T-helper 2 cell treated with Interferon-gamma antibody and Interleukin-4, amounts not matched to agents 5 μg/mL and 100 μg/mL, for 36 hours (primary cell): Measurements from ENCODE around the gene EML5.

Experiments used
- DNase-seq: peaks from one replicate; pipeline ENCODE4 v3.0.0; 2021; ENCODE audit warnings: low spot score
- H3K27ac Mint-ChIP-seq: one replicate; pipeline ENCODE4 v1.8.0; 2021; ENCODE audit warnings: mild to moderate bottlenecking, mixed read lengths
- H3K27me3 Mint-ChIP-seq: one replicate; pipeline ENCODE4 v1.8.0; 2021; ENCODE audit warnings: low read depth, mixed read lengths
- H3K36me3 Mint-ChIP-seq: one replicate; pipeline ENCODE4 v1.8.0; 2021; ENCODE audit warnings: low read depth, mixed read lengths
- H3K4me1 Mint-ChIP-seq: one replicate; pipeline ENCODE4 v1.8.0; 2021; ENCODE audit warnings: low read depth, mixed read lengths
- H3K4me3 Mint-ChIP-seq: one replicate; pipeline ENCODE4 v1.8.0; 2022; ENCODE audit warnings: mild to moderate bottlenecking, moderate library complexity, mixed read lengths
- H3K9me3 Mint-ChIP-seq: one replicate; pipeline ENCODE4 v1.8.0; 2021; ENCODE audit warnings: mixed read lengths

EML5 gene

DNA sequence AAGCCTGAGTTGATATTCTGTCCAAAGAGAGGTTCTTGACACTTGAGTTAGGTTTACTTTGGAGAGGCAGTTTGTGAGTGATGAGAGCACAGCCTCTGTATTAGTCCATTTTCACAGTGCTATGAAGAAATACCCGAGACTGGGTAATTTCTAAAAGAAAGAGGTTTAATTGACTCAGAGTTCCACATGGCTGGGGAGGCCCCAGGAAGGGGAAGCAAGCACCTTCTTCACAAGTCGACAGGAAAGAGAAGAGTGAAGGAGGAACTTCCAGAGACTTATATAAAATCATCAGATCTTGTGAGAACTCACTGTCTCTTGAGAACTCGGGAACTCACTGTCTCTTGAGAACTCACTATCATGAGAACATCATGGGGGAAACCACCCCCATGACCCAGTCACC is 224.6 kb downstream of the EML5 start:
- no peak overlapping the region for H3K27ac Mint-ChIP-seq
- no peak for DNase-seq
- H3K27me3 Mint-ChIP-seq = no peaks in the 10 kb centered on the region
- peaks cover 14% of the 10 kb centered on the region for H3K4me1 Mint-ChIP-seq
- H3K36me3 Mint-ChIP-seq = peaks cover 58% of the 10 kb centered on the region
- peaks cover 6% of the 10 kb centered on the region for H3K9me3 Mint-ChIP-seq
- H3K4me3 Mint-ChIP-seq = no peak overlapping the region

DNA sequence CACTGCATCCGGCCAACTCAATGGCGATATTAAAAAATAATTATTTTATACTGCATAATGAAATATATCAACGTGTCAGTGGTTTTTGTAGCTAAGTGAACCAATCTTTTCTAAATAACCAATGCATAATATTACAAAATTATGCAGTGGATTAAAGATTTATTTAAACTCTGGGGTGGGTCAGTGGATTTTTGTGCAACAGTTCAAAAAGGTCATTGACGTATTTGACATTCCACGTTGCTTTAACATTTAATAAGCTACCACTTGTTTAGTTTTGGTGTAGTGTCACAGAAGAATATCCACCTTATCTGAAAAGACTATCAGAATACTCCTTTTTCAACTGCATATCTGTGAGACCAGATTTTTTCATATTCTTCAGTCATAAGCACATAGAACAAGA is 227.3 kb downstream of the EML5 start:
- no peak for DNase-seq
- Mint-ChIP-seq H3K27ac (no peak overlapping the region), H3K36me3 (peaks cover 46% of the 10 kb centered on the region), H3K4me1 (peaks cover 21% of the 10 kb centered on the region), H3K4me3 (no peak overlapping the region), H3K27me3 (peaks cover 7% of the 10 kb centered on the region), H3K9me3 (peaks cover 6% of the 10 kb centered on the region)

DNA sequence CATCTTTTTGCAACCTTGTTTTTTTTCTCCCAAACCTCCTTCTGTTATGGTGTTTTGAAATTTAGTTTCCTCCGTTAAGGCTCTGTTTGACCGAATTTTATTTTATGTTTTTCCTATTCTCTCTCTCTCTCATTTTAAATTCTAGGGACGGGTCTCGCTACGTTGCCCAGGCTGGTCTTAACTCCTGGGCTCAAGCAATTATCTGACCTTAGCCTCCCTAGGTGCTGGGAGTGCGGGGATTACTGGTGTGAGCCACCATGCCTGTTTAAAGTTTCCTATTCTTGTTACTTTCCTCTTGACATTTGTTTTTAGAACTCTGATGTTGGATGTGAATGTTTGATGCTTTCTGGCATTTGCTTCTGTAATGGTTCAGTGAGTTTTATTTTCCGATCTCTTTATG is 228.9 kb downstream of the EML5 start:
- peaks cover 30% of the 10 kb centered on the region for H3K36me3 Mint-ChIP-seq
- H3K4me1 Mint-ChIP-seq = peaks cover 22% of the 10 kb centered on the region
- H3K9me3 Mint-ChIP-seq = peaks cover 6% of the 10 kb centered on the region
- peak overlapping the region; percentile 85 for H3K27ac Mint-ChIP-seq
- H3K27me3 Mint-ChIP-seq = peaks cover 7% of the 10 kb centered on the region
- peak overlapping the region; percentile 90 for H3K4me3 Mint-ChIP-seq
- DNase-seq = no peak

DNA sequence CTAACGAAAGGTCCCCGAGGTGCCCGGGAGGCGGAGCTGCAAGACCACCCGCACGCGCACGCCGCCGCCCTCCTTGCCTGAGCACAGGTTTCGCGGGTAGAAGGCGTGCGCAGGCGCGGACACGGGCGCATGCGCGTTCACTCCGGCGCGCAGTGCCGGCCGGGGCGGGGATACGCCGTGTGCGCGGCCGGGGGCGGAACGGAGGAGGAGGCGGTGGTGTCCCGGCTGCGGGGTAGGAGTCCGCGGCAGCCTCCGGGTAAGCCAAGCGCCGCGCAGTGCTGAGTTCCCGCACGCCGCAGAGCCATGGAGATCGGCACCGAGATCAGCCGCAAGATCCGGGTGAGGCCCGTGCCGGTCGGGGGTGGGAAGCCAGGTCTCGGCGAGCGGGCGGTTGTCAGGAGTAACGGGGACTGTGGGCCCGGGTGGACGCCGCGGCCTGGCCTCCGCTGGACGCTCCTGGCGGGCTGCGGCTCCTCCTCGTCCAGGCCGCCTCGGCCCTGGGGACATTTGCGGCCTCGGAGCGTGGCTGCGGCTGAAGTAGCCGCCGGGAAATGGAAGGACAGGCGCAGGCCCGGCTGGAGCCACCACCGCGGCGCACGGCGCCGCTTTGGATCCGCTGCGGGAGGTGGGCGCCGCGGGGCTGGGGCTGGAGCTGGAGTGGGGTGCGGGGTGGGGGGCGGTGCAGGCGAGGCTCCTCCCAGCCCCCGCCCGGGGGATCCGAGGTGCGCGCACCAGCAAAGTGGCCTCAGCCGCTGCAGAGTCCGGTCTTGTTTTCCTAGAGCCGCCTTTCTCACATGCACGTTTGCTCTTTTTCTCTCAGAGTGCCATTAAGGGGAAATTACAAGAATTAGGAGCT is 229.7 kb downstream of the EML5 start, which contains the start of gene ZC3H14:
Gene ZC3H14 (plus strand): TSS at position 207 of the 856 bp plus-strand sequence. CDS start 97 bp downstream, at position 304.
- Mint-ChIP-seq H3K36me3 (peaks cover 22% of the 10 kb centered on the region), H3K27me3 (peaks cover 7% of the 10 kb centered on the region), H3K4me3 (peak within 1 kb of the TSS; percentile 92), H3K27ac (peak within 1 kb of the TSS; percentile 94), H3K9me3 (peaks cover 4% of the 10 kb centered on the region), H3K4me1 (peaks cover 24% of the 10 kb centered on the region)
- DNase-seq = peak; percentile 89

DNA sequence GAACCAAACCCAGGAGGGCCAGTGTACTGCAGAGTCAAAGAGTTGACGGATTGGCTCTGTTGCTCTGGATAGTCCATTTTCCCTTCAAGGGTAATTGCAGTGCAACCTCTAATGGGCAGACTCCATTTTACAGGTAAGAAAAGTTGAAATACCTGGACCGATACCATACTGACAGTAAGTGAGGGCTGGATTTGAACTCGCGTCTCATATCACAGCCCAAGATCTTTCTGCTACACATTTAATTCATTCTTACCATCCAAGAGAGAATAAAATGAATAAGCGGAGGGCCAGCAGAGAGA is 230.3 kb downstream of the EML5 start:
- peak overlapping the region; percentile 94 for H3K27ac Mint-ChIP-seq
- peaks cover 17% of the 10 kb centered on the region for H3K36me3 Mint-ChIP-seq
- no peaks in the 10 kb centered on the region for H3K9me3 Mint-ChIP-seq
- peak overlapping the region; percentile 92 for H3K4me3 Mint-ChIP-seq
- H3K4me1 Mint-ChIP-seq = peaks cover 27% of the 10 kb centered on the region
- DNase-seq = no peak
- H3K27me3 Mint-ChIP-seq = peaks cover 7% of the 10 kb centered on the region
